IPS-15b (cell line): ENCODE results near the gene SPEM2.

ENCODE experiments used
- H3K27me3 ChIP-seq: one replicate; pipeline ENCODE4 v1.6.1; 2013; ENCODE audit warnings: low read length; ENCODE audit not compliant: control insufficient read depth, insufficient read depth
- H3K36me3 ChIP-seq: one replicate; pipeline ENCODE4 v1.6.1; 2013; ENCODE audit warnings: low read length; ENCODE audit not compliant: control insufficient read depth, insufficient read depth
- H3K4me1 ChIP-seq: one replicate; pipeline ENCODE4 v1.6.1; 2013; ENCODE audit warnings: mild to moderate bottlenecking, low read length; ENCODE audit not compliant: control insufficient read depth, insufficient read depth
- H3K4me3 ChIP-seq: one replicate; pipeline ENCODE4 v1.5.1; 2013; ENCODE audit warnings: low read depth, low read length
- H3K9ac ChIP-seq: one replicate; pipeline ENCODE4 v1.6.1; 2013; ENCODE audit warnings: low read depth, mild to moderate bottlenecking, low read length
- H3K9me3 ChIP-seq: one replicate; pipeline ENCODE4 v1.6.1; 2013; ENCODE audit warnings: mild to moderate bottlenecking, low read length; ENCODE audit not compliant: control insufficient read depth, insufficient read depth

Gene SPEM2

DNA sequence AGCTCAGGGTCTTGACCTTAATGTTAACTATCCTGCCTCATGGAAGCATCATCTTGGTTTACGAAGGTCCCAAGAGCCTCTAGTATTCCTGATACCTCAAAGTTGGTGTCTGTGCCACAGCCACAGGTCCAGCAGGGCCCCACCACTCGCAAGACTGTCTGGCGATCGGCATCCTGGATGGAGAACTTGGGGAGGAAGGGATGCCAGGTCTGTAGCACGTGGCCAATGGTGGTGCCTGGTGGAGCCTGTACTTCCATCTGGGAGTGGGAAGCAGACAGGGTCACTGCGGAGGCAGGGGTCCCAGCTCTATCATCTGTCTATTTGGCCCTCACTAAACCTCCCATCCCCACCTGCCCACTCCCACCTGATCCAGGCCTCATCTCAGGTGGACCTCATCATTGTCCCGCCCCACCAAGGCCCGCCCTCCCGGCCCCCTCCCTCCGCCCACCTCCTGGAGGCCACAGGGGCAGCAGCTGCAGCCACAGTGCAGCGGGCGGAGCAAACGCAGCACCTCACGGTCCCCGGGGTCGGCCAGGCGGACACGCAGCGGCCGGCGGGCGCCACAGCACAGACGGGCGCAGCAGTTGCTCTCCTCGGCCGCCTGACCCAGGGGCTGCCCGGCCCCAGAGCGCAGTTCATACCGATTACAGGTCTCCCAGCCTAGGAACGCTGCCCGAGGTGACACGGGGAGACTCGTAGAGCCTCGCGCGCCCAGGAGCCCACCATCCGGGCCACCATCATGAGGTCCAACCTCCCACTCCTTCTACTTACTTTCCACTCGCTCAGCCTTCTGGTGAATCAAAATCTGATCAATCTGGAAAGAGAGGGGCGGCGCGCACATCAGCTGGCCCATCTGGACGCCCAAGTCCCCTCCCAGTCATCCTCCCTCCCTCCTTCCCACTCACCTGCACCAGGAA, 32.5 kb upstream of the SPEM2 start:
- no peaks in the 10 kb centered on the region for H3K4me1 ChIP-seq
- H3K27me3 ChIP-seq = peaks cover 2% of the 10 kb centered on the region
- H3K9me3 ChIP-seq = no peaks in the 10 kb centered on the region
- peaks cover 17% of the 10 kb centered on the region for H3K36me3 ChIP-seq
- peak overlapping the region; percentile 81 for H3K4me3 ChIP-seq
- H3K9ac ChIP-seq = no peak overlapping the region

DNA sequence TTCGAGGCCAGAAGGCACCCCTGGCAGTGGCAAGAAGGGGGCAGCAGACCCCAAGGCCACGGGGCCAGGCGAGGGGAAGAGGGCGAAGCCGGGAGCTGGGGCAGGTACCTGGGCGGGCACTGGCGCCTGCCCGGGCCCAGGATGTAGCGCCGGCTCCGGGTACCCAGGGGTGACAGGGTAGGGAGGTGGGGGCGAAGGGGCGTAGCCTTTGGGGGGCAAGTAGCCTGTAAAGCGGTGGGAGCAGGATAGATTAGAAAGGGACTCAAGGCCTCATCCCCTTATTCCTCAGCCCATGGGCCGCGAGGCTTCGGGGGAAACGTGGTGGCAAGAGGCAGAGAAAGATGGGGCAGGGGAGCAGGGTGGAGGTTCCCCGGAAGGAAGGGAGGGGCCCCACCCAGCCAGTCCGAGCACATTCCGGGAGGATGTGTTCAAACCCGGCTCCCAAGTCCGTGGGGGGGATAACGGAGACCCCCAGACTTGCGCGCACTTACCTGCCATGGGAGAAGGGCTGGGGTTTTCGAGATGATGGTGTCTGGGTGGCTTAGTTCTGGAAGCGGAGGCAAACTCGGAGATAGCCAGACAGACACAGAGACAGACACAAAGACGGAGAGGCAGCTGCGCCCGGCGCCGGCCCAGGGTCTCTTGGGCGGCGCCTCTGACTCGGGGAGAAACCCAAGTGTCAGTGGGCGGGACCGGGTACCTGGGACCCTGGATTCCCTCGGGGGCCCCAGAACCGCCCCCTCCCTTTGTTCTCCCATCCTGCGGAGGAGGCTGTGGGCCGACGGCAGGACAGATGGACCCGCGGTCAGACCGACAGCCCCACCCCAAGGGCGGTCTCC, 31.6 kb upstream of the SPEM2 start:
- H3K4me3 ChIP-seq = peak overlapping the region; percentile 81
- peaks cover 2% of the 10 kb centered on the region for H3K27me3 ChIP-seq
- no peak overlapping the region for H3K9ac ChIP-seq
- H3K36me3 ChIP-seq = peaks cover 17% of the 10 kb centered on the region
- H3K4me1 ChIP-seq = no peaks in the 10 kb centered on the region
- H3K9me3 ChIP-seq = no peaks in the 10 kb centered on the region

DNA sequence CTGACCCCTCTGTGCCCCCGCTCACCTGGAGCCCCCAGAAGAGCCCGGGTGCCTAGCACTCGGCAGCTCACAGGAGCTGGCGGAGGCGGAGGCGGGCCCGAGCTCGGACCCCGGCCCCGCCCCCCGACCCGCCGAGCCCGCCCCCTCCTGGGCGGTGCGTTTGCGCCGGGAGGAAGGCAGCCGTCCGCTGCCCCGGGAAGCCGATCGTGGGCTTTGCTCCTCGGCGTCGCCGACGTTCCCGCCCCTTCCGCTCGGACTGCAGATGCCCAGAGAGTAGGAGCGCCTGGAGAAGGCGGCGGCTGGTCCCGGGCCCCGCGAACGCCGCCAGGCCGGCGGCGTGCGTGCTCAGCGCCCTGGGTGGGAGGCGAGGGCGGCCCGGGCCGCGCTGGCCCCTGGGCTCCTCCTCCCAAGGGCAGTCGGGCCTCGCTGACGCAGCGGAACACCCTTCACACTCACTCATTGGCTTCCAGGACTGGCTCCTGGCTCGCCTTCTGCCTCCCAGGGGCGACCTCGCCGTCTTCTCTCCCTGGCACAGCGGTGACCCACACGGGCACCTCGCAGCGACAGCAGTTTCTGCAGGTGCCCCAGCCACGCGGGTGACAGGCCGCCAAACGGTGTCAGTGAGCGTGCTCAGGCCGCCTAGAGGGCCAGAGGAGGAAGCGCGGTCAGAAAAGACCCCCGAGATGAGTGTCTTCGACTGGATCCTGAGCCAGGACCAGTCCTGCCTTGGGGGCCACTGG, 30.8 kb upstream of the SPEM2 start, which contains the start of gene PLSCR3:
TSS of gene PLSCR3 (minus strand) at position 74 of the 740 bp plus-strand sequence. CDS start 415 bp downstream, outside the sequence.
- H3K4me1 ChIP-seq = no peaks in the 10 kb centered on the region
- peak within 1 kb of the TSS; percentile 81 for H3K4me3 ChIP-seq
- H3K27me3 ChIP-seq = peaks cover 2% of the 10 kb centered on the region
- no peak within 1 kb of the TSS for H3K9ac ChIP-seq
- peaks cover 13% of the 10 kb centered on the region for H3K36me3 ChIP-seq
- no peaks in the 10 kb centered on the region for H3K9me3 ChIP-seq

- no peaks in the 10 kb centered on the region for H3K9me3 ChIP-seq
- no peak overlapping the region for H3K4me3 ChIP-seq
- peaks cover 2% of the 10 kb centered on the region for H3K27me3 ChIP-seq
Observed at GRCh38 chr17:7396147-7396546, 29.3 kb upstream of the SPEM2 start.

GRCh38 chr17:7398612-7399011, 26.8 kb upstream of the SPEM2 start:
- Histone ChIP-seq H3K9me3 (no peaks in the 10 kb centered on the region), H3K36me3 (no peaks in the 10 kb centered on the region), H3K4me1 (no peaks in the 10 kb centered on the region), H3K4me3 (no peak overlapping the region), H3K27me3 (peaks cover 2% of the 10 kb centered on the region), H3K9ac (no peak overlapping the region)

More at GRCh38 chr17:7396147-7396546, 29.3 kb upstream of the SPEM2 start:
- H3K9ac ChIP-seq = no peak overlapping the region
- H3K4me1 ChIP-seq = no peaks in the 10 kb centered on the region
- H3K36me3 ChIP-seq = peaks cover under 1% of the 10 kb centered on the region

- no peaks in the 10 kb centered on the region for H3K9me3 ChIP-seq
- H3K27me3 ChIP-seq = peaks cover 2% of the 10 kb centered on the region
- peak overlapping the region; percentile 83 for H3K4me3 ChIP-seq
- H3K9ac ChIP-seq = peak overlapping the region; percentile 9
- peaks cover 4% of the 10 kb centered on the region for H3K4me1 ChIP-seq
- peaks cover 3% of the 10 kb centered on the region for H3K36me3 ChIP-seq
Observed at GRCh38 chr17:7403043-7403726, 22.2 kb upstream of the SPEM2 start.

DNA sequence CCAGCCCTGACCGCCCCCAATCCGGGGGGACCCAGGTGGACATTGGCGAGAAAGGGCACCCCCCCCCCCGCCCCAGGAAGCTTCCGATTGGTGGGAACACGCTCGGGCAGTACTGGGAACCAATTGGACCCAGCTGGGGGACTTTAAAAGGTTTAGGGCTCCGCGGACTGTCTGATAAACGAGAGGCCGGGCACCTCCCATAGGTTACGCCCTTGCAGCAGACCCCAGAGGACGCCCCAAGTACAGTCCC, 21.8 kb upstream of the SPEM2 start:
- H3K4me1 ChIP-seq = peaks cover 5% of the 10 kb centered on the region
- H3K4me3 ChIP-seq = peak overlapping the region; percentile 83
- H3K9ac ChIP-seq = no peak overlapping the region
- H3K9me3 ChIP-seq = no peaks in the 10 kb centered on the region
- peaks cover 2% of the 10 kb centered on the region for H3K27me3 ChIP-seq
- H3K36me3 ChIP-seq = peaks cover 6% of the 10 kb centered on the region

GRCh38 chr17:7403977-7404736, 21.3 kb upstream of the SPEM2 start, which contains the start of gene TMEM256:
Gene TMEM256, minus strand, starts transcription at chr17:7404097. Its CDS starts 13 bp downstream, at chr17:7404084.
- H3K9me3 ChIP-seq = no peaks in the 10 kb centered on the region
- peak within 1 kb of the TSS; percentile 9 for H3K9ac ChIP-seq
- H3K4me3 ChIP-seq = peak within 1 kb of the TSS; percentile 88

DNA sequence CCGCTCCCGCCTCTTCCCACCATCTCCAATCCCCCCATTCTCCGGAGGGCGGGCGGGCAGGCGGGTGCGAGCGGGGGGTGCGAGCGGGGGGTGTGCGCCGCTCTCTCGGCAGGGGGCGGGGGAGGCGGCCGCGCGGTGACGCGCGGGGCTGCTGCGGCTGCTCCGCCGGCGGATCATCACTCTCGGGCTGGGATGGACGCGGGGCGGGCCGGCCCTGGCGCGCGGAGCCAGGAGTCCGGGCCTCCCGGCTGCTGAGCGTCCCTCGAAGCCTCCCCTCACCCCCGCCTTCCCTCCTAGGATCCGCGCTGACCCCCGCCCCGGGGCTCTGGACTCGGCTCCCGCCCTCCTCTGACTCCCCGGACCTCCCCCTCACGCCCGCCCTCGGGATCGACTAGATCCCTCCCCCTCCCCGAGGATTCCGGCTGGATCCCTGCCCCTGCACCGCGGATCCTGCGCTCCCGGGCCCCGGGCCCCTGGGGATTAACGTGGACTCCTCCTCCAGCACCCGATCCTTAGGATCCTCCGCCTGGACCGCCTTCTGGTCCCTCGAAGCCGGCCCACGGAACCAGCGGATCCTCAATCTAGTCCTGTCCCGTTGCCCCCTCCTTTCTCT, 20.6 kb upstream of the SPEM2 start:
- peaks cover 7% of the 10 kb centered on the region for H3K4me1 ChIP-seq
- peaks cover 7% of the 10 kb centered on the region for H3K27me3 ChIP-seq
- peak overlapping the region; percentile 85 for H3K9ac ChIP-seq
- H3K9me3 ChIP-seq = no peaks in the 10 kb centered on the region
- H3K36me3 ChIP-seq = peaks cover 18% of the 10 kb centered on the region
- peak overlapping the region; percentile 88 for H3K4me3 ChIP-seq

More at GRCh38 chr17:7403977-7404736, 21.3 kb upstream of the SPEM2 start, which contains the start of gene TMEM256:
- Histone ChIP-seq H3K36me3 (peaks cover 12% of the 10 kb centered on the region), H3K27me3 (peaks cover 5% of the 10 kb centered on the region), H3K4me1 (peaks cover 7% of the 10 kb centered on the region)
